H7 (cell line): ENCODE data around the gene BOC. TPM values are rescaled to one million over a fixed set of nuclear protein-coding genes. Genes with fewer than 3 reads are reported as not detected.
A peak's percentile ranks its signal among the peaks of the same experiment; 100 is the strongest.
"Not testable (repeated sequence)": the region's sequence is repeated elsewhere in the genome, so short reads cannot be mapped to it uniquely, and the experiment has no call there.

ENCODE experiments used
- DNase-seq: peaks from one replicate; pipeline ENCODE4 v3.0.0; 2012
- H3K27me3 ChIP-seq: 2 replicates; pipeline ENCODE4 v1.6.0; 2011; ENCODE audit warnings: mild to moderate bottlenecking, low read length; ENCODE audit not compliant: control insufficient read depth, insufficient read depth
- H3K36me3 ChIP-seq: replicated peaks from 2 replicates; pipeline ENCODE4 v1.5.1; 2011; ENCODE audit warnings: low read length; ENCODE audit not compliant: control insufficient read depth, insufficient read depth
- H3K4me3 ChIP-seq: 2 replicates; pipeline ENCODE4 v1.5.1; 2011; ENCODE audit warnings: low read depth, mild to moderate bottlenecking, control low read depth, low read length, moderate library complexity; ENCODE audit not compliant: insufficient read depth
- total RNA-seq: library from RNA; depleted of rRNA; stranded (reverse); fragments of >200 nt; shearing (Covaris generic); gene quantifications from 2 replicates; pipeline ENCODE4 v1.2.3, GENCODE V29; 2014; rRNA removed

The BOC gene, protein sequence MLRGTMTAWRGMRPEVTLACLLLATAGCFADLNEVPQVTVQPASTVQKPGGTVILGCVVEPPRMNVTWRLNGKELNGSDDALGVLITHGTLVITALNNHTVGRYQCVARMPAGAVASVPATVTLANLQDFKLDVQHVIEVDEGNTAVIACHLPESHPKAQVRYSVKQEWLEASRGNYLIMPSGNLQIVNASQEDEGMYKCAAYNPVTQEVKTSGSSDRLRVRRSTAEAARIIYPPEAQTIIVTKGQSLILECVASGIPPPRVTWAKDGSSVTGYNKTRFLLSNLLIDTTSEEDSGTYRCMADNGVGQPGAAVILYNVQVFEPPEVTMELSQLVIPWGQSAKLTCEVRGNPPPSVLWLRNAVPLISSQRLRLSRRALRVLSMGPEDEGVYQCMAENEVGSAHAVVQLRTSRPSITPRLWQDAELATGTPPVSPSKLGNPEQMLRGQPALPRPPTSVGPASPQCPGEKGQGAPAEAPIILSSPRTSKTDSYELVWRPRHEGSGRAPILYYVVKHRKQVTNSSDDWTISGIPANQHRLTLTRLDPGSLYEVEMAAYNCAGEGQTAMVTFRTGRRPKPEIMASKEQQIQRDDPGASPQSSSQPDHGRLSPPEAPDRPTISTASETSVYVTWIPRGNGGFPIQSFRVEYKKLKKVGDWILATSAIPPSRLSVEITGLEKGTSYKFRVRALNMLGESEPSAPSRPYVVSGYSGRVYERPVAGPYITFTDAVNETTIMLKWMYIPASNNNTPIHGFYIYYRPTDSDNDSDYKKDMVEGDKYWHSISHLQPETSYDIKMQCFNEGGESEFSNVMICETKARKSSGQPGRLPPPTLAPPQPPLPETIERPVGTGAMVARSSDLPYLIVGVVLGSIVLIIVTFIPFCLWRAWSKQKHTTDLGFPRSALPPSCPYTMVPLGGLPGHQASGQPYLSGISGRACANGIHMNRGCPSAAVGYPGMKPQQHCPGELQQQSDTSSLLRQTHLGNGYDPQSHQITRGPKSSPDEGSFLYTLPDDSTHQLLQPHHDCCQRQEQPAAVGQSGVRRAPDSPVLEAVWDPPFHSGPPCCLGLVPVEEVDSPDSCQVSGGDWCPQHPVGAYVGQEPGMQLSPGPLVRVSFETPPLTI
- total RNA-seq: 2.8 and 3.0 TPM in 2 replicates

DNA sequence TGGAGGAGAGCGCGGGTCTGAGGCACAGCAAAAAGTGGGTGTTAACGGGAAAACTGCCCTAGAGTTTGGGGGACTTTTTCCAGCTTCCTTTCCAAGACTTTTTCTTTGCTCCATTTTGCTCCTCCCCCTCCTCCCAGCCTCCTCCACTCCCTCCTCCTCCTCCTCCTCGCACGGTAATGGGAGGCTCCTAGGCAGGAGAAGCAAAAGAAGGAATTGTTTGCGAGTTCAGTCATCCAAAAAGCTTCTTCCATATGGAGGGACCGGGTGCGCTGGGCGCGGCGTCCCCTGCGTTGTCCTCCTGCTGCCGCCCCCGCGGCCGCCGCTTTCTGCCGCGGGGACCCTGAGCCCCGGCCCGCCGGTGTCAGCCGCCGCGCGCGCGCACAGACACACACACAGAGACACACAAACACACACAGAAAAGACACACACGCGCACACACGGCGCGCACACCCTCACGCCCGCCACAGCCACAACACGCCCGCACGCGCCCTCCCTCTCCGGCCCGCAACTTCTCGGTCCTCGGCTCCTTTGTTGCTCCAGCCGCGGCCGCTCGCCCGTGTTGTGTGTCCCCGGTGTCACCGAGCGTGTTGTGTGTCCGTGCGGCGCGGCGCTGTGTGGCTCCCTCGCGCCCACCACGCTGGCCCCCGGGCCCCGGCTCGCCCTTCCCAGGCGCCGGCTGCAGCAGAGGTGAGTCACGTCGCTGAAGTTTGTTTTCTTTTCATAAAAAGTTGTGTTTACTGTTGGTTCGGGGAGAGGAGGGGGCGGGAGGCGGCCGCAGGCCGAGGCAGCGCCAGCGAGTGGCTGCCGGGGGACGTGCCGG lies at the start of gene BOC:
Gene BOC (plus strand): TSS at position 228 of the 820 bp plus-strand sequence. CDS start 38,246 bp downstream, outside the sequence.
- Histone ChIP-seq H3K27me3 (peaks cover 30% of the 10 kb centered on the region), H3K36me3 (no peaks in the 10 kb centered on the region), H3K4me3 (peak within 1 kb of the TSS; percentile 83)
- DNase-seq: peak; percentile 89

GRCh38 chr3:113161661-113162060 lies 49.7 kb upstream of the BOC start:
- no peak for DNase-seq
- H3K36me3 ChIP-seq: no peaks in the 10 kb centered on the region
- H3K27me3 ChIP-seq: no peaks in the 10 kb centered on the region
- H3K4me3 ChIP-seq: no peak overlapping the region

GRCh38 chr3:113163152-113163551 lies 48.2 kb upstream of the BOC start:
- Histone ChIP-seq H3K4me3 (no peak overlapping the region), H3K36me3 (no peaks in the 10 kb centered on the region), H3K27me3 (no peaks in the 10 kb centered on the region)
- DNase-seq: no peak

GRCh38 chr3:113165841-113166240 lies 45.5 kb upstream of the BOC start:
- no peak for DNase-seq
- no peaks in the 10 kb centered on the region for H3K36me3 ChIP-seq
- no peak overlapping the region for H3K4me3 ChIP-seq
- H3K27me3 ChIP-seq: no peaks in the 10 kb centered on the region

DNA sequence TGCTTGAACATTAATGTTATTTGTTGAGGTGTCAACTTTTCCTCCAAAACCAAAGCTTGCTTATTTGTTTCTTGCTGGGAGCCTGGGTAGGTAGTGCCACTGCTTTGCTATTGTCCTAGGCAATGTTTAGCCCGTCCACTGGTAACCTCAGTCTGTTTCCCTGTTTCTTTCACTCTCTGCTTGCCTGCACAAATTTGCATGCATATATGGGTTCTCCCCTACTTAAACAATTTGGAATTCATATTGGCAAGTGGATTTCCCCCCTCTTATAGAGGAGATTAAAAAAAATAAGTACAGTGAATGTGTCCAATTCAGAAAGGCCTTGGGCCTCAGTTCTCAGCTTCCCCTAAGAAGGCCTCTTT lies 45.0 kb upstream of the BOC start:
- Histone ChIP-seq H3K27me3 (no peaks in the 10 kb centered on the region), H3K36me3 (no peaks in the 10 kb centered on the region), H3K4me3 (no peak overlapping the region)
- no peak for DNase-seq

DNA sequence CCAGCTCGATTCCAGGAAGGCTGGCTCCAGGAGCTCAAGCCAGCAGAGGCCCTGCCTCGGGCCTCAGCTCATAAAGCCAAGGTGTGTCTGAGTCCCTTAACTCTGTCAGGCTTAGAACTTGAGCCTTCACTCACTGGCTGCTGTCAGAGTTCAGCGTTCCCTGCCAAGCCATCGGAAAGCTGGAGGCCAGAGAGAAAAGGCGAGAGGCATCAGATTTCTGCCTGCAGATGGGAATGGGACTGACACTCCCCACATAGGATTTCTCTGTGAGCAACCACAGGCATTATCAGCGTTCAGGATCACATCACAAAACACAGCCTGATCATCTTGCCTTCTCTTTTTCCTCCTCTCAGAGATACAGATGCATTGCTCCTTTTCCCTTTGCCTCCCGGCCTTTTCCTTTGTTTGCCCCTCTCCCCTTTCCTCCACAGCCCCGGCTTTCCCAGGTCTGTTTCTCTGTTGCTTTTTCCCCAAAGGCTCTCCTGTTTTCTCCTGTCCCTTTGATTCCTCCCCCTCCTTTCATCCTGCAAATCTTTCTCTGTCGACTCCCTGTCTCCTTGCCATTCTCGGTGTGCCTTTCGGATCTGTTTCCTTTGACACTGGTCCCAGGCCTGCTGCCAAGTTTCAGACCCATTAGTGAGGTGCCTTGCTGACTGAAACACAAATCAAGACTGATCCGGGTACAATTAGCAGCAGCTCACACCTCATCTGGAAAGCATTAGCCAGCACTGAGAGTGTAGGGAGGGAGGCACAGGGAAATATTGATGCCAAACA lies 44.5 kb upstream of the BOC start:
- DNase-seq: no peak
- no peaks in the 10 kb centered on the region for H3K36me3 ChIP-seq
- H3K4me3 ChIP-seq: no peak overlapping the region
- no peaks in the 10 kb centered on the region for H3K27me3 ChIP-seq

DNA sequence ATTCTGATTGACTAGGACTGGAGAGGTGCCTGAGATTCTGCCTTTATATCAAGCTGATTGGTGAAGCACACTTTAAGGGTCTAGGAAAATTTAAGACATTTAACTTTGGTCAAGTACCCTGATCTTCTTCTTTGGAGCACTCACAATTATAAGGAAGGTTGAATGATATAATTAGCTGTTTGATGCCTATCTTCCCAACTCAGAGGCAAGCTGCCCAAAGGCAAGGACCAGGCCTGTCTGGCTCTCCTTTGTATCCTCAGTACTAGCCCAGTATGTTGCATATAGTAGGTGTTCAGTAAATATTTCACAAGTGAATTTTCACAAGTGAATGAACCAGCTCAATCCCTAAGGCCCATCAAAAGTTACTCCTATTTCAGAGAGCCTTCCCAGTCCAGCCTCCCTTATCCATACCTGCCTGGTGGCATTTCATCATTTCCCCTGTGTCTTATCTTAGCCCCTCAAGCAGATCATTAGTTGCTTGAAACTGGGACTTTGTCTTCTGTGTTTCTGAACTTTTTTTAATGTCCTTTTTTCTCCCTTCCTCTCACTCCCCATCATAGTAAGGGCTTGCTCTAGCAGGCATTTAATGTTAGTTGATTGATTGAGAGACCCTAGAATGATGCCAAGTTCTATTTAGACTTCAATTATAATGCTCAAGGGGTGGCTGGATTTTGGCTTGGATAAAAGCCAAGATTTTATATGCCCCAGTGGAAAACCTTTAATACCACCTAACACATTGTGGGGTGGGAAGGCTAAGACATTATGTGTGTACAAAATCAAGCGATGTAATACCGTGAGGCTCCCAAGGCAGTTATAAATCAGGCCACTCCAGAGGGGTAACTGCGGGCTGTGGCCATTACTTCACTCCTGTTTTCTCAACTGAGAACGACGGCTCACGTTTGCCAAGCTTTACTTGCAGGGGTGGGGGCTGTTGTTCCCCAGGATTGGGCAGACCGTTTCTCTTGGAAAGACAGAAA lies 43.2 kb upstream of the BOC start:
- no peaks in the 10 kb centered on the region for H3K27me3 ChIP-seq
- no peak for DNase-seq
- H3K4me3 ChIP-seq: no peak overlapping the region
- no peaks in the 10 kb centered on the region for H3K36me3 ChIP-seq

GRCh38 chr3:113169891-113170452 lies 41.4 kb upstream of the BOC start:
- DNase-seq: no peak
- H3K27me3 ChIP-seq: no peaks in the 10 kb centered on the region
- H3K36me3 ChIP-seq: no peaks in the 10 kb centered on the region
- H3K4me3 ChIP-seq: no peak overlapping the region

- no peaks in the 10 kb centered on the region for H3K36me3 ChIP-seq
- DNase-seq: no peak
- H3K4me3 ChIP-seq: no peak overlapping the region
- H3K27me3 ChIP-seq: no peaks in the 10 kb centered on the region
Observed at GRCh38 chr3:113170771-113171170, 40.6 kb upstream of the BOC start.

DNA sequence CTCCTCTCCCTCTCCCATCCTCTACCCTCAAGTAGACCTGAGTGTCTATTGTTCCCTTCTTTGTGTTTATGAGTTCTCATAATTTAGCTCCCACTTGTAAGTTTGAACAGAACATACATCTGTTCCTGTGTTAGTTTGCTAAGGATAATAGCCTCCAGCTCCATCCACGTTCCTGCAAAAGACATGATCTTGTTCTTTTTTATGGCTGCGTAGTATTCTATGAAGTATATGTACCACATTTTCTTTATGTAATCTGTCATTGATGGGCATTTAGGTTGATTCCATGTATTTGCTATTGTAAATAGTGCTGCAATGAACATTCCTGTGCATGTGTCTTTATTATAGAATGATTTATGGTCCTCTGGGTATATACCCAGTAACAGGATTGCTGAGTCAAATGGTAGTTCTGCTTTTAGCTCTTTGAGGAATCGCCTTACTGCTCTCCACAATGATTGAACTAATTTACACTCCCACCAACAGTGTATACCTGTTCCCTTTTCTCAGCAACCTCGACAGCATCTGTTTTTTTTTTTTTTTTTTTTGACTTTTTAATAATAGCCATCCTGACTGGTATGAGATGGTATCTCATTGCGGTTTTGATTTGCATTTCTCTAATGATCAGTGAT lies 39.6 kb upstream of the BOC start:
- DNase-seq, H3K4me3 ChIP-seq, H3K36me3 ChIP-seq, H3K27me3 ChIP-seq: not testable (repeated sequence)

DNA sequence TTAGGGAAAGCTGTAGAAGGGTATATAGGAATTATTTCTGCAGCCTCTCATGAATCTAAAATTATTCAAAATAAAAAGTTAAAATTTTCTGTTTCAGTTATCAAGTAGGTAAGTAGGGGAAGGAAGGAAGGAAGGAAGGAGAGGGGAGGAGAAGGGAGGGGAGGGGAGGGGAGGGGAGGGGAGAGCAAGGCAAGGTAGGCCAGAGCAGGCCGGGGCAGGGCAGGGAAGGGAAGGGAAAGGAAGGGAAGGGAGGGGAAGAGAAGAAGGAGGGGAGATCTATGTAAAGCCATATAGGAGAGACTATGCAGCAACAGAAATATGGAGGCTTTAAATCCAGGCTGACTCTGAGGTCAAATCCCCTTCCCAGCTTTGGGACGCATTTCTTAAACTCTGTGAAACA lies 38.3 kb upstream of the BOC start:
- Histone ChIP-seq H3K36me3 (no peaks in the 10 kb centered on the region), H3K4me3 (no peak overlapping the region), H3K27me3 (no peaks in the 10 kb centered on the region)
- DNase-seq: no peak

DNA sequence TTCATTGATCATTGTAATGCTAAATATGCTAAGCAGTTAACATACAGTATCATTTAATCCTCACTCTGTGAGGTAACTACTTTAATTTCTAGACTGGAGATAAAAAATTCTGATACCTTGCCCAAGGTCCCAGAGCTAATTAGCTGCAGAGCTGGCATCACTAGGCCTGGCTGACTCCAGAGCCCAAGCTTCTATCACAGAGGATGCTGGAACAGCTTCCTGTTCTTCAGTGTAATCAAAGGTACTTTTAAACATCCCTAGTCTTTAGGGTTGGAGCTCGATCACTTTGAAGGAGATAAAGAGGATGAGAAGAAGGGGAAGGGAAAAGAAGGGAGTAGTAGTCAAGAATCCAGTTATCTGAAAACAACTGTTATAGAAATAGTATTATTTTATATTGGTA lies 37.1 kb upstream of the BOC start:
- Histone ChIP-seq H3K4me3 (no peak overlapping the region), H3K36me3 (no peaks in the 10 kb centered on the region), H3K27me3 (no peaks in the 10 kb centered on the region)
- DNase-seq: no peak
